ENCODE measurements around the gene PRR18. TPM values are rescaled to one million over a fixed set of nuclear protein-coding genes. Genes with fewer than 3 reads are reported as not detected.

Gene PRR18
- total and polyA plus RNA-seq, 9 of the 15 experiments (the other 6 are each of a cell fraction or from before 2014, with no cell fraction given): not detected

DNA sequence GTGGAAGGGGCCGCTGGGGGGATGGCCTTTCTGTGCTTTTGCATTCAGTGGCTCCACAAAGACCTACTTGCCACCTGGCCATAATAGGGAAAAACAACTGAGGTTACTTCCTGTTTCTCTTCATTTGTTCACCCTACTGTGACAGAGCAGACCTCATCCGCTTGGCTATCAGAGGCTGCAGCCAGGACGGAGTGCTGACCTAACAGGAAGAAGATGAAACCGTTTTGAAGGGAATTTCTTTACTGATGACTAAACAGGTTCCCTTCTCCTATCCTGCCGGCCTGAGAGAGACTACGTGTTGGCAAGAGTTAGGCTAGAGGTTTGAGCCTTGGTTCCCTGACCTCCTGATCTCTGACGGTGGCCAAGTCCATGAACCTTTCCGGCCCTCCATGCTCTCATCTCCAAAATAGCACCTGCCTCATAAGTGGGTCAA lies 21.3 kb downstream of the PRR18 start (continued):
- TF ChIP-seq RAD21 (CRISPR knock-in tag; conservative IDR thresholded peaks at IDR 0.05 in 1 of 2, IDR thresholded peaks at IDR 0.05 in 1 of 2) (no peak), ZNF445 (CRISPR knock-in tag; IDR thresholded peaks at IDR 0.05; ENCODE audit: low read depth) (no peak), ZNF165 (CRISPR knock-in tag; IDR thresholded peaks at IDR 0.05; ENCODE audit: borderline replicate concordance) (no peak), DNMT1 (IDR thresholded peaks at IDR 0.05) (no peak), TCF3 (CRISPR knock-in tag; IDR thresholded peaks at IDR 0.05) (peak; percentile 25; the same call in 1 of the 2 replicates), ZNF583 (CRISPR knock-in tag; IDR thresholded peaks at IDR 0.05) (no peak), E2F3 (CRISPR knock-in tag; IDR thresholded peaks at IDR 0.05) (no peak), EHMT2 (IDR thresholded peaks at IDR 0.05) (peak; percentile 54; the same call in 1 of the 2 replicates), FOSL1 (tag; conservative IDR thresholded peaks at IDR 0.05) (0 out of 2 replicates have a peak, but pooled peaks have one; percentile 28), PRPF4 (IDR thresholded peaks at IDR 0.05; ENCODE audit: insufficient read depth, low read depth, low read length, poor library complexity, severe bottlenecking) (no peak), U2AF1 (optimal IDR thresholded peaks at IDR 0.05; ENCODE audit: low read depth, low read length) (no peak), CBX5 (IDR thresholded peaks at IDR 0.05; ENCODE audit: borderline replicate concordance, low read depth) (no peak), EP300 (IDR thresholded peaks at IDR 0.05; ENCODE audit: low read length) (peak; percentile 40; the same call in 1 of the 2 replicates), TAL1 (IDR thresholded peaks at IDR 0.05) (peak; percentile 33; the same call in 1 of the 2 replicates), KHSRP (IDR thresholded peaks at IDR 0.05) (no peak), SRF (CRISPR knock-in tag; IDR thresholded peaks at IDR 0.05) (peak in 1 of 2 experiments; percentile 96; a peak in 2 of 4 replicates), MXI1 (IDR thresholded peaks at IDR 0.05; ENCODE audit: low read depth, low read length) (no peak)
- TF ChIP-seq, protein P1, sequence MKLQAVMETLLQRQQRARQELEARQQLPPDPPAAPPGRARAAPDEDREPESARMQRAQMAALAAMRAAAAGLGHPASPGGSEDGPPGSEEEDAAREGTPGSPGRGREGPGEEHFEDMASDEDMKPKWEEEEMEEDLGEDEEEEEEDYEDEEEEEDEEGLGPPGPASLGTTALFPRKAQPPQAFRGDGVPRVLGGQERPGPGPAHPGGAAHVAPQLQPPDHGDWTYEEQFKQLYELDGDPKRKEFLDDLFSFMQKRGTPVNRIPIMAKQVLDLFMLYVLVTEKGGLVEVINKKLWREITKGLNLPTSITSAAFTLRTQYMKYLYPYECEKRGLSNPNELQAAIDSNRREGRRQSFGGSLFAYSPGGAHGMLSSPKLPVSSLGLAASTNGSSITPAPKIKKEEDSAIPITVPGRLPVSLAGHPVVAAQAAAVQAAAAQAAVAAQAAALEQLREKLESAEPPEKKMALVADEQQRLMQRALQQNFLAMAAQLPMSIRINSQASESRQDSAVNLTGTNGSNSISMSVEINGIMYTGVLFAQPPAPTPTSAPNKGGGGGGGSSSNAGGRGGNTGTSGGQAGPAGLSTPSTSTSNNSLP (IDR thresholded peaks at IDR 0.05; ENCODE audit: borderline replicate concordance, low read depth, low read length): no peak
- TF ChIP-seq, protein P2, sequence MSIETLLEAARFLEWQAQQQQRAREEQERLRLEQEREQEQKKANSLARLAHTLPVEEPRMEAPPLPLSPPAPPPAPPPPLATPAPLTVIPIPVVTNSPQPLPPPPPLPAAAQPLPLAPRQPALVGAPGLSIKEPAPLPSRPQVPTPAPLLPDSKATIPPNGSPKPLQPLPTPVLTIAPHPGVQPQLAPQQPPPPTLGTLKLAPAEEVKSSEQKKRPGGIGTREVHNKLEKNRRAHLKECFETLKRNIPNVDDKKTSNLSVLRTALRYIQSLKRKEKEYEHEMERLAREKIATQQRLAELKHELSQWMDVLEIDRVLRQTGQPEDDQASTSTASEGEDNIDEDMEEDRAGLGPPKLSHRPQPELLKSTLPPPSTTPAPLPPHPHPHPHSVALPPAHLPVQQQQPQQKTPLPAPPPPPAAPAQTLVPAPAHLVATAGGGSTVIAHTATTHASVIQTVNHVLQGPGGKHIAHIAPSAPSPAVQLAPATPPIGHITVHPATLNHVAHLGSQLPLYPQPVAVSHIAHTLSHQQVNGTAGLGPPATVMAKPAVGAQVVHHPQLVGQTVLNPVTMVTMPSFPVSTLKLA (conservative IDR thresholded peaks at IDR 0.05): no peak
- TF ChIP-seq, protein P3, sequence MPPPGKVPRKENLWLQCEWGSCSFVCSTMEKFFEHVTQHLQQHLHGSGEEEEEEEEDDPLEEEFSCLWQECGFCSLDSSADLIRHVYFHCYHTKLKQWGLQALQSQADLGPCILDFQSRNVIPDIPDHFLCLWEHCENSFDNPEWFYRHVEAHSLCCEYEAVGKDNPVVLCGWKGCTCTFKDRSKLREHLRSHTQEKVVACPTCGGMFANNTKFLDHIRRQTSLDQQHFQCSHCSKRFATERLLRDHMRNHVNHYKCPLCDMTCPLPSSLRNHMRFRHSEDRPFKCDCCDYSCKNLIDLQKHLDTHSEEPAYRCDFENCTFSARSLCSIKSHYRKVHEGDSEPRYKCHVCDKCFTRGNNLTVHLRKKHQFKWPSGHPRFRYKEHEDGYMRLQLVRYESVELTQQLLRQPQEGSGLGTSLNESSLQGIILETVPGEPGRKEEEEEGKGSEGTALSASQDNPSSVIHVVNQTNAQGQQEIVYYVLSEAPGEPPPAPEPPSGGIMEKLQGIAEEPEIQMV (tag; conservative IDR thresholded peaks at IDR 0.05; ENCODE audit: low read depth): no peak
- TF ChIP-seq, protein P4, sequence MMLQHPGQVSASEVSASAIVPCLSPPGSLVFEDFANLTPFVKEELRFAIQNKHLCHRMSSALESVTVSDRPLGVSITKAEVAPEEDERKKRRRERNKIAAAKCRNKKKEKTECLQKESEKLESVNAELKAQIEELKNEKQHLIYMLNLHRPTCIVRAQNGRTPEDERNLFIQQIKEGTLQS (IDR thresholded peaks at IDR 0.05): peak; percentile 51; the same call in 1 of the 2 replicates
- TF ChIP-seq, protein P4 (CRISPR knock-in tag; conservative IDR thresholded peaks at IDR 0.05): no peak

Data from K562 (cell line).